Astrocyte (in vitro differentiated cells and primary cell): ENCODE results near the gene COBL. TPM values are rescaled to one million over a fixed set of nuclear protein-coding genes. Genes with fewer than 3 reads are reported as not detected.

Experiments
- DNase-seq: peaks from one replicate; pipeline ENCODE4 v3.0.0-alpha.2; 2010; ENCODE audit warnings: low read depth
- FAIRE-seq: peaks from 2 replicates; lab custom pipeline; 2011; peaks lifted over from hg19 to GRCh38; lab: Jason Lieb, UNC
- H2AFZ ChIP-seq: 2 replicates; pipeline ENCODE4 v1.6.0; 2012; ENCODE audit warnings: low read depth, low read length, inconsistent platforms
- H3K27ac ChIP-seq: 2 replicates; pipeline ENCODE4 v1.5.1; 2011; ENCODE audit warnings: low read depth, low read length, inconsistent platforms
- H3K27me3 ChIP-seq: 2 replicates; pipeline ENCODE4 v1.6.0; 2011; ENCODE audit warnings: low read length, inconsistent platforms; ENCODE audit not compliant: insufficient read depth
- H3K36me3 ChIP-seq: 2 replicates; pipeline ENCODE4 v1.5.1; 2011; ENCODE audit warnings: low read length, inconsistent platforms; ENCODE audit not compliant: insufficient read depth
- H3K4me1 ChIP-seq: 2 replicates; pipeline ENCODE4 v1.5.1; 2011; ENCODE audit warnings: low read length, inconsistent platforms; ENCODE audit not compliant: insufficient read depth
- H3K4me2 ChIP-seq: 2 replicates; pipeline ENCODE4 v1.6.0; 2012; ENCODE audit warnings: low read length, inconsistent platforms
- H3K4me3 ChIP-seq: 2 replicates; pipeline ENCODE4 v1.5.1; 2011; ENCODE audit warnings: low read depth, mild to moderate bottlenecking, low read length, inconsistent platforms; ENCODE audit not compliant: insufficient read depth
- H3K79me2 ChIP-seq: 2 replicates; pipeline ENCODE4 v1.6.0; 2012; ENCODE audit warnings: mild to moderate bottlenecking, low read length, inconsistent platforms; ENCODE audit not compliant: insufficient read depth
- H3K9ac ChIP-seq: 2 replicates; pipeline ENCODE4 v1.6.0; 2012; ENCODE audit warnings: mild to moderate bottlenecking, low read length, inconsistent platforms
- H3K9me3 ChIP-seq: 2 replicates; pipeline ENCODE4 v1.5.1; 2012; ENCODE audit warnings: low read depth, mild to moderate bottlenecking, low read length, inconsistent platforms; ENCODE audit not compliant: insufficient read depth
- H4K20me1 ChIP-seq: 2 replicates; pipeline ENCODE4 v1.6.0; 2012; ENCODE audit warnings: low read length, inconsistent platforms; ENCODE audit not compliant: insufficient read depth
- H3K27ac Mint-ChIP-seq: one replicate; pipeline ENCODE4 v1.8.0; 2021; ENCODE audit warnings: mild to moderate bottlenecking, mixed read lengths; ENCODE audit not compliant: unreplicated experiment
- H3K27me3 Mint-ChIP-seq: one replicate; pipeline ENCODE4 v1.8.0; 2021; ENCODE audit warnings: low read depth, mixed read lengths; ENCODE audit not compliant: unreplicated experiment
- H3K36me3 Mint-ChIP-seq: one replicate; pipeline ENCODE4 v1.8.0; 2021; ENCODE audit warnings: low read depth, mixed read lengths; ENCODE audit not compliant: unreplicated experiment
- H3K4me1 Mint-ChIP-seq: one replicate; pipeline ENCODE4 v1.8.0; 2021; ENCODE audit warnings: low read depth, mixed read lengths; ENCODE audit not compliant: unreplicated experiment
- H3K4me3 Mint-ChIP-seq: one replicate; pipeline ENCODE4 v1.8.0; 2021; ENCODE audit warnings: mild to moderate bottlenecking, moderate library complexity, mixed read lengths; ENCODE audit not compliant: unreplicated experiment
- H3K9me3 Mint-ChIP-seq: one replicate; pipeline ENCODE4 v1.8.0; 2021; ENCODE audit warnings: mild to moderate bottlenecking, mixed read lengths; ENCODE audit not compliant: unreplicated experiment
- CTCF ChIP-seq: IDR thresholded peaks from 2 replicates; pipeline ENCODE4 v1.5.1; 2011; ENCODE audit warnings: low read depth, mild to moderate bottlenecking, inconsistent platforms, low read length, moderate library complexity; ENCODE audit not compliant: insufficient read depth
- EZH2 ChIP-seq: IDR thresholded peaks from 2 replicates; pipeline ENCODE4 v1.6.1; 2012; ENCODE audit warnings: mild to moderate bottlenecking, low read length, inconsistent platforms; ENCODE audit not compliant: insufficient read depth
- total RNA-seq: library from RNA; stranded (reverse); gene quantifications from 2 replicates; pipeline ENCODE4 v1.2.1, GENCODE V29; 2021

COBL gene
- total RNA-seq, 1 donor from 2014 or later, result 6.4 TPM

GRCh38 chr7:51020944-51021343 is 295.7 kb downstream of the COBL start:
- H3K9ac ChIP-seq, result no peak overlapping the region
- FAIRE-seq, result no peak
- no peaks in the 10 kb centered on the region for H3K27me3 ChIP-seq

GRCh38 chr7:51019891-51020870 is 296.4 kb downstream of the COBL start:
- no peak overlapping the region for H3K4me3 ChIP-seq
- H3K36me3 Mint-ChIP-seq, result no peaks in the 10 kb centered on the region
- H3K27ac Mint-ChIP-seq, result no peak overlapping the region
- no peaks in the 10 kb centered on the region for H3K79me2 ChIP-seq
- H3K36me3 ChIP-seq, result no peaks in the 10 kb centered on the region
- FAIRE-seq (no peak), DNase-seq (no peak)
- TF ChIP-seq EZH2 (no peak), CTCF (no peak)
- no peaks in the 10 kb centered on the region for H3K9me3 ChIP-seq
- H3K4me3 Mint-ChIP-seq, result no peak overlapping the region
- H3K4me2 ChIP-seq, result peak overlapping the region; percentile 37
- H4K20me1 ChIP-seq, result no peaks in the 10 kb centered on the region
- peaks cover 19% of the 10 kb centered on the region for H3K4me1 Mint-ChIP-seq
- H3K27ac ChIP-seq, result peak overlapping the region; percentile 43
- H3K9ac ChIP-seq, result peak overlapping the region; percentile 8
- H2AFZ ChIP-seq, result no peak overlapping the region
- H3K9me3 Mint-ChIP-seq, result no peaks in the 10 kb centered on the region
- peaks cover 16% of the 10 kb centered on the region for H3K4me1 ChIP-seq
- H3K27me3 ChIP-seq, result peaks cover 3% of the 10 kb centered on the region
- H3K27me3 Mint-ChIP-seq, result peaks cover 6% of the 10 kb centered on the region

More at GRCh38 chr7:51020944-51021343, 295.7 kb downstream of the COBL start:
- Mint-ChIP-seq H3K27me3 (peaks cover under 1% of the 10 kb centered on the region), H3K9me3 (no peaks in the 10 kb centered on the region), H3K27ac (no peak overlapping the region), H3K4me3 (no peak overlapping the region), H3K4me1 (peaks cover 19% of the 10 kb centered on the region), H3K36me3 (no peaks in the 10 kb centered on the region)
- Histone ChIP-seq H3K4me3 (no peak overlapping the region), H3K79me2 (no peaks in the 10 kb centered on the region), H3K4me2 (no peak overlapping the region), H3K36me3 (no peaks in the 10 kb centered on the region), H3K9me3 (no peaks in the 10 kb centered on the region), H3K27ac (no peak overlapping the region), H2AFZ (no peak overlapping the region), H3K4me1 (peaks cover 16% of the 10 kb centered on the region), H4K20me1 (no peaks in the 10 kb centered on the region)
- DNase-seq, result no peak
- TF ChIP-seq EZH2, result no peak
- TF ChIP-seq CTCF, result no peak
